Smooth muscle cell (in vitro differentiated cells): ENCODE data around the gene RPS6KA2. TPM values are rescaled to one million over a fixed set of nuclear protein-coding genes. Genes with fewer than 3 reads are reported as not detected.

ENCODE experiments used
- DNase-seq: peaks from one replicate; lab custom pipeline; 2025; ENCODE audit not compliant: unreplicated experiment; lab: John Stamatoyannopoulos, UW
- H2AFZ ChIP-seq: fragments of 200-600 bp; sonication (generic); 2 replicates; pipeline ENCODE4 v1.6.0; 2016; ENCODE audit warnings: antibody characterized with exemption, low read depth, mild to moderate bottlenecking
- H3F3A ChIP-seq: fragments of 200-600 bp; sonication (generic); 2 replicates; pipeline ENCODE4 v1.6.0; 2017; ENCODE audit warnings: antibody characterized with exemption, low read depth
- H3K27ac ChIP-seq: fragments of 200-600 bp; sonication (generic); 2 replicates; pipeline ENCODE4 v1.5.1; 2016; ENCODE audit warnings: low read depth, mild to moderate bottlenecking
- H3K27me3 ChIP-seq: fragments of 200-600 bp; sonication (generic); 2 replicates; pipeline ENCODE4 v1.6.1; 2016; ENCODE audit warnings: low read depth, mild to moderate bottlenecking
- H3K36me3 ChIP-seq: fragments of 200-600 bp; sonication (generic); 2 replicates; pipeline ENCODE4 v1.5.1; 2016; ENCODE audit warnings: low read depth
- H3K4me1 ChIP-seq: fragments of 200-600 bp; sonication (generic); 2 replicates; pipeline ENCODE4 v1.5.1; 2016; ENCODE audit warnings: low read depth
- H3K4me2 ChIP-seq: fragments of 200-600 bp; sonication (generic); 2 replicates; pipeline ENCODE4 v1.6.0; 2016; ENCODE audit warnings: mild to moderate bottlenecking
- H3K4me3 ChIP-seq: fragments of 200-600 bp; sonication (generic); 2 replicates; pipeline ENCODE4 v1.5.1; 2016; ENCODE audit warnings: mild to moderate bottlenecking
- H3K79me2 ChIP-seq: fragments of 200-600 bp; sonication (generic); 2 replicates; pipeline ENCODE4 v1.6.0; 2016; ENCODE audit warnings: low read depth, mild to moderate bottlenecking
- H3K9ac ChIP-seq: fragments of 200-600 bp; sonication (generic); 2 replicates; pipeline ENCODE4 v1.6.0; 2016; ENCODE audit warnings: low read depth
- H3K9me3 ChIP-seq: fragments of 200-600 bp; sonication (generic); replicated peaks from 2 replicates; pipeline ENCODE4 v1.5.1; 2016; ENCODE audit warnings: low read depth
- H4K20me1 ChIP-seq: fragments of 200-600 bp; sonication (generic); 2 replicates; pipeline ENCODE4 v1.6.0; 2016; ENCODE audit warnings: low read depth
- WGBS: methylation state at CpG from one replicate; pipeline ENCODE4 v1.1.7; 2016; ENCODE audit warnings: low lambda C conversion rate; 5-methylcytosine and 5-hydroxymethylcytosine counted together
- polyA plus RNA-seq: library from polyadenylated mRNA; unstranded; fragments of >200 nt; fragmentation: Nextera tagmentation; extraction: Ambion mirVana; gene quantifications from 2 replicates; pipeline ENCODE4 v1.2.1, GENCODE V29; 2016
- total RNA-seq: library from RNA; depleted of rRNA; stranded (reverse); fragments of >200 nt; gene quantifications from 2 replicates; pipeline ENCODE4 v1.2.3, GENCODE V29; 2014
- TF ChIP-seq, protein P1 (sequence below): fragments of 200-600 bp; sonication (generic); IDR thresholded peaks from 2 replicates; pipeline ENCODE4 v1.5.1; 2017; ENCODE audit warnings: borderline replicate concordance, mild to moderate bottlenecking, antibody characterized with exemption; ENCODE audit not compliant: insufficient read depth, poor library complexity, severe bottlenecking

Gene RPS6KA2
- total and polyA plus RNA-seq, 2 experiments from 2014 or later = 7.8 to 10.4 TPM

DNA sequence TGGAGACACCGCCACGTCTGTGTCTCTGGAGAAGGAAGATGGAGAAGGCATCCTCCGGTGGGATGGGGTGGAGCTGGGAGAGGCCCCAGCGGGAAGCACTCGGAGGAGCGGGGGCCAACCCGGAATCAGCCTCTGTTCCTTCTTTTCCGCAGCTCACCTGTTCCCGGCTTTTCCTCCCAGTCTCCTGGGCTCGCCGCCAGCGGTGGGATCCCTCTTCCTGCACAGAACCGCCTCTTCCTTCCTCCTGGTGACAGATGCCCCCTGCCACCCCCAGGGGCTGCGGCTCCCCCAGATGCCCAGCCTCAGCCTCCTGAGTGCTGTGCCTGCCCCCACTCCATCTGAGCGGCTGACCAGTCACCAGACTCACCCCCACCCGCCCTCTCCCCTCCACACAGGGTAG lies 63.9 kb downstream of the RPS6KA2 start:
- no peak overlapping the region for H2AFZ ChIP-seq
- no peaks in the 10 kb centered on the region for H3K4me1 ChIP-seq
- WGBS = 93% methylated on average over 13 of the region's 16 CpGs
- no peaks in the 10 kb centered on the region for H3K9me3 ChIP-seq
- no peak overlapping the region for H3K4me2 ChIP-seq
- no peaks in the 10 kb centered on the region for H3K79me2 ChIP-seq
- H3F3A ChIP-seq = no peaks in the 10 kb centered on the region
- no peaks in the 10 kb centered on the region for H3K36me3 ChIP-seq
- H3K27me3 ChIP-seq = no peaks in the 10 kb centered on the region
- peaks cover 36% of the 10 kb centered on the region for H4K20me1 ChIP-seq
- no peak overlapping the region for H3K27ac ChIP-seq
- no peak overlapping the region for H3K9ac ChIP-seq
- TF ChIP-seq, protein P1, sequence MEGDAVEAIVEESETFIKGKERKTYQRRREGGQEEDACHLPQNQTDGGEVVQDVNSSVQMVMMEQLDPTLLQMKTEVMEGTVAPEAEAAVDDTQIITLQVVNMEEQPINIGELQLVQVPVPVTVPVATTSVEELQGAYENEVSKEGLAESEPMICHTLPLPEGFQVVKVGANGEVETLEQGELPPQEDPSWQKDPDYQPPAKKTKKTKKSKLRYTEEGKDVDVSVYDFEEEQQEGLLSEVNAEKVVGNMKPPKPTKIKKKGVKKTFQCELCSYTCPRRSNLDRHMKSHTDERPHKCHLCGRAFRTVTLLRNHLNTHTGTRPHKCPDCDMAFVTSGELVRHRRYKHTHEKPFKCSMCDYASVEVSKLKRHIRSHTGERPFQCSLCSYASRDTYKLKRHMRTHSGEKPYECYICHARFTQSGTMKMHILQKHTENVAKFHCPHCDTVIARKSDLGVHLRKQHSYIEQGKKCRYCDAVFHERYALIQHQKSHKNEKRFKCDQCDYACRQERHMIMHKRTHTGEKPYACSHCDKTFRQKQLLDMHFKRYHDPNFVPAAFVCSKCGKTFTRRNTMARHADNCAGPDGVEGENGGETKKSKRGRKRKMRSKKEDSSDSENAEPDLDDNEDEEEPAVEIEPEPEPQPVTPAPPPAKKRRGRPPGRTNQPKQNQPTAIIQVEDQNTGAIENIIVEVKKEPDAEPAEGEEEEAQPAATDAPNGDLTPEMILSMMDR = no peak
- DNase-seq = no peak
- H3K4me3 ChIP-seq = no peak overlapping the region

DNA sequence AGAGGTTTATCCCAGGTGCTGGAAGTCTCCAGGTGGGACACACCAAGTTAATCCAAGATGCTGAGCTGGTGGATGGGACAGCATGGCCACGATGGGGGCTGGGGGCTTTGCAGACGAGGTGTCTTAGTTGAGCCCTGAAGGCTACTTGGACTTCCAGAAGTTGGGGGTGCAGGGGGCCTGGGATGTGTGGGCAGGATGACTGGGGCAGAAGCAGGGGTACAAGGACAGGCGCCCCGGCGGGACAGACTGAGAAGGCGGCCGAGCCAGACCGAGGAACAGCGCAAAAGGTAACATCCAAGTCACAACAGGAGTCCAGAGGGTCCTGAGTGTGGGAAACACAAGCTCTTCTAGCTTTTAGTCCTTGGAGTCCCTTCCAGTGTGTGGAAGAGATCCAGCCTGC lies 64.3 kb downstream of the RPS6KA2 start:
- no peaks in the 10 kb centered on the region for H3K9me3 ChIP-seq
- H2AFZ ChIP-seq = no peak overlapping the region
- H3K4me2 ChIP-seq = no peak overlapping the region
- no peaks in the 10 kb centered on the region for H3K4me1 ChIP-seq
- no peak for DNase-seq
- H3K27ac ChIP-seq = no peak overlapping the region
- no peaks in the 10 kb centered on the region for H3K36me3 ChIP-seq
- no peaks in the 10 kb centered on the region for H3F3A ChIP-seq
- no peaks in the 10 kb centered on the region for H3K79me2 ChIP-seq
- no peak overlapping the region for H3K9ac ChIP-seq
- H4K20me1 ChIP-seq = peaks cover 33% of the 10 kb centered on the region
- H3K27me3 ChIP-seq = no peaks in the 10 kb centered on the region
- H3K4me3 ChIP-seq = no peak overlapping the region
- WGBS = 98% methylated on average over 6 of the region's 9 CpGs
- TF ChIP-seq, protein P1 = no peak

DNA sequence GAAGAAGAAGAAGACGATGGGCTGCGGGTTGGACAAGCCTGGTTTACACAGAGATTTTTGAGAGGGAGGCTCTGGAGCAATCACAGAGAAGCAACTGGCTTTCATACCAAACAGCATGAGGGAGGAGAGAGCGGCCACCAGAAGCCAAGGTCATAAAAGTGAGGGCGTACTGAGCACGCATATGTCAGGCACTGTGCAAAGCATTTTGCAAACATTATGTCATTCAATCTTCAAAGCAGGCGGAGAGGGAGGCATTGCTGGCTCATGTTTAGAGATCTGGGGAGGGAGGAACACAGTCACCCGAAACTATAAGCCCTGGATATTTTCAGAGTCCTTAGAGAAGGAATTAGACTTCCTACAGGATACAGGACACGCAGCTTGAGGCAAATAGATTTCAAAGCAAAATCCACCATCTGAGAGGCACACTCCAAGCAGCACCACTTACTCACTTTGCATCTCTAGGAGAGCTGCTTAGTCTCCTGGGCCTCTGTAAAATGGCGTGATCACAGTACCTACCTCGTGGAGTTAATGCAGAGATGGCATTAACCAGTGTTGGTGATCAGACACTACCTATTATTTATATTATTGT lies 65.2 kb downstream of the RPS6KA2 start:
- 56% methylated on average over 10 of the region's 10 CpGs for WGBS
- Histone ChIP-seq H3K9ac (no peak overlapping the region), H3K27me3 (no peaks in the 10 kb centered on the region), H3K9me3 (no peaks in the 10 kb centered on the region), H3K4me2 (no peak overlapping the region), H4K20me1 (peaks cover 27% of the 10 kb centered on the region), H3K4me3 (no peak overlapping the region), H3F3A (no peaks in the 10 kb centered on the region), H3K4me1 (no peaks in the 10 kb centered on the region), H3K79me2 (no peaks in the 10 kb centered on the region), H3K27ac (no peak overlapping the region), H3K36me3 (no peaks in the 10 kb centered on the region), H2AFZ (no peak overlapping the region)
- no peak for DNase-seq
- TF ChIP-seq, protein P1 = no peak

DNA sequence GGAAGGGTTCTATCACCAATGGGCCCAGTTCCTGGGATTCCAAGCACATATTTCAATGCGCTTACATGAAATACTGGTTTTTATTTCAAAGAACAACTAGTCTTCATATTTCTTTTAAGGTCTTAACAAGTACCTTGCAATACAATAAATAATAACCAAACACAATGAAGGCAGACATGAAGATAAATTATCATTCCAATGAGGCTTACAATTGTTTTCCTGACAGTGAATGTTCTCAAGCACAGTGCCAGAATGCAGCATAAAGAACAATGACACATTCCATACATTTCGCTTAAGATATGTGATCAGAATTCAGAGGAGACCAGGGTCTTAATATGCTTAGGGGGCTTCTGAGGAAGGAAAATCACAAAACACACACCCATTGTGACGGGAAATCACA lies 66.8 kb downstream of the RPS6KA2 start:
- no peaks in the 10 kb centered on the region for H3K36me3 ChIP-seq
- no peak overlapping the region for H3K27ac ChIP-seq
- H3K4me1 ChIP-seq = no peaks in the 10 kb centered on the region
- H2AFZ ChIP-seq = no peak overlapping the region
- peaks cover 10% of the 10 kb centered on the region for H4K20me1 ChIP-seq
- H3K4me2 ChIP-seq = no peak overlapping the region
- 96% methylated on average over 3 of the region's 3 CpGs for WGBS
- H3K79me2 ChIP-seq = no peaks in the 10 kb centered on the region
- H3K9ac ChIP-seq = no peak overlapping the region
- TF ChIP-seq, protein P1 = no peak
- no peak for DNase-seq
- H3K4me3 ChIP-seq = no peak overlapping the region
- H3K9me3 ChIP-seq = no peaks in the 10 kb centered on the region
- H3F3A ChIP-seq = no peaks in the 10 kb centered on the region
- H3K27me3 ChIP-seq = no peaks in the 10 kb centered on the region
